Measurements from ENCODE around the gene TSPAN13.
A peak's percentile ranks its signal among the peaks of the same experiment; 100 is the strongest.

Gene TSPAN13

GRCh38 chr7:16804674-16805439, 51.3 kb downstream of the TSPAN13 start, which contains the start of gene AGR2:
AGR2 (minus strand) TSS chr7:16804999; CDS start chr7:16801796, 3,203 bp downstream.
- no peaks in the 10 kb centered on the region for H3K27me3 ChIP-seq (ENCODE audit: control insufficient read depth in 2 of 2, insufficient read depth in 2 of 2, low read length in 2 of 2)
- H3K27ac ChIP-seq (ENCODE audit: low read depth in 2 of 2, low read length in 2 of 2), result peak within 1 kb of the TSS; percentile 81
- H3K9ac ChIP-seq (ENCODE audit: low read depth in 1 of 2, low read length in 2 of 2), result peak within 1 kb of the TSS; percentile 72 to 77
- no peaks in the 10 kb centered on the region for H3K9me3 ChIP-seq (ENCODE audit: control insufficient read depth in 2 of 2, low read length in 2 of 2)
- peaks cover 0 to 22% of the 10 kb centered on the region in 2 donors for H3K4me1 ChIP-seq (ENCODE audit: control insufficient read depth in 2 of 2, insufficient read depth in 2 of 2, low read length in 2 of 2)
- peaks cover 8 to 10% of the 10 kb centered on the region in 2 donors for H3K36me3 ChIP-seq (ENCODE audit: control insufficient read depth in 2 of 2, insufficient read depth in 2 of 2, low read length in 2 of 2)
- peak within 1 kb of the TSS; percentile 78 to 84 for H3K4me3 ChIP-seq (ENCODE audit: low read length in 2 of 2)

GRCh38 chr7:16805441-16805840, 51.9 kb downstream of the TSPAN13 start:
- Histone ChIP-seq H3K4me3 (ENCODE audit: low read length in 2 of 2) (peak overlapping the region; percentile 78 to 84), H3K9me3 (ENCODE audit: control insufficient read depth in 2 of 2, low read length in 2 of 2) (no peaks in the 10 kb centered on the region), H3K36me3 (ENCODE audit: control insufficient read depth in 2 of 2, insufficient read depth in 2 of 2, low read length in 2 of 2) (peaks cover 3 to 5% of the 10 kb centered on the region in 2 donors), H3K4me1 (ENCODE audit: control insufficient read depth in 2 of 2, insufficient read depth in 2 of 2, low read length in 2 of 2) (peaks cover 0 to 21% of the 10 kb centered on the region in 2 donors), H3K27ac (ENCODE audit: low read depth in 2 of 2, low read length in 2 of 2) (peak overlapping the region; percentile 71 to 81), H3K9ac (ENCODE audit: low read depth in 1 of 2, low read length in 2 of 2) (peak overlapping the region; percentile 27 to 34), H3K27me3 (ENCODE audit: control insufficient read depth in 2 of 2, insufficient read depth in 2 of 2, low read length in 2 of 2) (no peaks in the 10 kb centered on the region)

DNA sequence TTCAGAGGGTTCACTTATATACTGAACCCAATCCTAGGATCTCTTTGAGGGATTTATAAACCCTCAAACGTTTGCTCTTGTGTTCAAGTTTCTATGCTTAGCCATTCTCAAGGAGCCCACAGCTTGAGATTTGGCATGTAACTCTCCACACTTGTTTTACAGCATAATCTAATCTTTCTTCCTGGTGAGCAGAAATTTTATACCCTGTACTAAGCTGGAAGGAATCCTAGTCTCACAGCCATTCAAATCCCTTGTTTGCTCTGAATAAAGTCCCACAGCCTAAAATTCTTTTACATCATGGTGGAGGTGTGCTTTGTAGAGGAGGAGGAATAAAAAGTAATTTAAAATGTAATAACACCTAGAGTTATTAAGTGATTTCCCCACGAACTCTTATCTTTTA, 56.6 kb downstream of the TSPAN13 start:
- H3K27ac ChIP-seq (ENCODE audit: low read depth in 2 of 2, low read length in 2 of 2), result peak overlapping the region; percentile 66 to 92
- no peaks in the 10 kb centered on the region for H3K9me3 ChIP-seq (ENCODE audit: control insufficient read depth in 2 of 2, low read length in 2 of 2)
- peaks cover 7 to 28% of the 10 kb centered on the region in 2 donors for H3K4me1 ChIP-seq (ENCODE audit: control insufficient read depth in 2 of 2, insufficient read depth in 2 of 2, low read length in 2 of 2)
- peak overlapping the region in 1 of 2 donors; percentile 3 for H3K9ac ChIP-seq (ENCODE audit: low read depth in 1 of 2, low read length in 2 of 2)
- H3K27me3 ChIP-seq (ENCODE audit: control insufficient read depth in 2 of 2, insufficient read depth in 2 of 2, low read length in 2 of 2), result no peaks in the 10 kb centered on the region
- no peaks in the 10 kb centered on the region for H3K36me3 ChIP-seq (ENCODE audit: control insufficient read depth in 2 of 2, insufficient read depth in 2 of 2, low read length in 2 of 2)
- H3K4me3 ChIP-seq (ENCODE audit: low read length in 2 of 2), result peak overlapping the region in 1 of 2 donors; percentile 23

- H3K9me3 ChIP-seq (ENCODE audit: control insufficient read depth in 2 of 2, low read length in 2 of 2), result no peaks in the 10 kb centered on the region
- no peaks in the 10 kb centered on the region for H3K36me3 ChIP-seq (ENCODE audit: control insufficient read depth in 2 of 2, insufficient read depth in 2 of 2, low read length in 2 of 2)
- no peak overlapping the region for H3K9ac ChIP-seq (ENCODE audit: low read depth in 1 of 2, low read length in 2 of 2)
- peak overlapping the region; percentile 77 to 92 for H3K27ac ChIP-seq (ENCODE audit: low read depth in 2 of 2, low read length in 2 of 2)
- no peaks in the 10 kb centered on the region for H3K27me3 ChIP-seq (ENCODE audit: control insufficient read depth in 2 of 2, insufficient read depth in 2 of 2, low read length in 2 of 2)
- H3K4me1 ChIP-seq (ENCODE audit: control insufficient read depth in 2 of 2, insufficient read depth in 2 of 2, low read length in 2 of 2), result peaks cover 8 to 32% of the 10 kb centered on the region in 2 donors
- peak overlapping the region; percentile 11 to 23 for H3K4me3 ChIP-seq (ENCODE audit: low read length in 2 of 2)
These were observed 57.0 kb downstream of the TSPAN13 start for GRCh38 chr7:16810573-16810972.

DNA sequence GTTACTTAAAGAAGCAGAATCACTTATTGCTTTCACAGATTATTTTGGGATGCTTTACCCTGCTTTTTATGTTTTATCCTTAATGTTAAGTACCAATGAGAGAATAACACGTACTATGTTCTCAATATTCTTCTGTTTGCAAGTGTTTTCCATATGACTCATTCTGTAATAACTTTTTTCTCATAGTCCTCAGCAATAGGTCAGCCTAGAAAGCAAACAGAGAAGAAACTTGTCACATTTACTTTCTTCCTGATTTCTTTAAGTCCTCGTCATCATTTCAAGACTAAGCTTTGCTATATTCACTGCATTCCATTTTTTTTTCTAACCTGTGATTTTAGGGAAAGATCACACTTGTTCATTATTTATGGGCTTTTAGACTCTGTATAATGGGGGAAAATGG, 58.0 kb downstream of the TSPAN13 start:
- Histone ChIP-seq H3K9me3 (ENCODE audit: control insufficient read depth in 2 of 2, low read length in 2 of 2) (no peaks in the 10 kb centered on the region), H3K4me3 (ENCODE audit: low read length in 2 of 2) (peak overlapping the region in 1 of 2 donors; percentile 28), H3K4me1 (ENCODE audit: control insufficient read depth in 2 of 2, insufficient read depth in 2 of 2, low read length in 2 of 2) (peaks cover 14 to 37% of the 10 kb centered on the region in 2 donors), H3K27me3 (ENCODE audit: control insufficient read depth in 2 of 2, insufficient read depth in 2 of 2, low read length in 2 of 2) (no peaks in the 10 kb centered on the region), H3K9ac (ENCODE audit: low read depth in 1 of 2, low read length in 2 of 2) (peak overlapping the region in 1 of 2 donors; percentile 55), H3K27ac (ENCODE audit: low read depth in 2 of 2, low read length in 2 of 2) (peak overlapping the region; percentile 77 to 92), H3K36me3 (ENCODE audit: control insufficient read depth in 2 of 2, insufficient read depth in 2 of 2, low read length in 2 of 2) (no peaks in the 10 kb centered on the region)

DNA sequence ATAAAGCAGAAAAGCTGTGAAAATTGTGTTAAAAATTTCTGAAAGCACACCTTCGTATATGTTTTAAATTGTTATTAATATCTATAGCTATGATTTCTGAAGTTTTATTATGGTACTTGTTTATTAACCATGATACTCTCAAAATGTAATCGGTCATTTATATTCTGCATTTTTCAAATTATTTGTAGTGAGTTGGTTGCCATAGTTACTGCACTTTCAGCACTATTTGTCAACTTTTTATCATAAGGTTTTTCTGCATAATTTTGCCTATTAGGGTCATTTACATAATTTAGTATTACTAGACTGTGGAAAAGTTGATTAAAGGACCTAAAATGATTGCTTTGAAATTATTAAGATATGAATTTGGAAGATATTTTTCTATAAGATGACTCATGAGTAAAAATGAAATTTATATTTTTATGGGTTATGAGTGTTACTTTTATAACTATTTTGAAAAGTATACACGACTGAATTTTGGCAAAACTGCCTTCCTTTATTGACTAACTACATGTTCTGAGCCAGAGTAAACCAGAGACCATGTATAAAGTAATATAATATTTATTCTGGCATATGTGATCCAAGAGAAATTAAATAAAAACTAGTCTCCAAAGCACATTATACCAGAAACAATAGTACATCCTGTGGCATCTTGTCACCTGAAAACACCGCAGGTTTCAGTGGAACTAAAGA, 59.1 kb downstream of the TSPAN13 start:
- Histone ChIP-seq H3K4me3 (ENCODE audit: low read length in 2 of 2) (no peak overlapping the region), H3K27me3 (ENCODE audit: control insufficient read depth in 2 of 2, insufficient read depth in 2 of 2, low read length in 2 of 2) (no peaks in the 10 kb centered on the region), H3K9me3 (ENCODE audit: control insufficient read depth in 2 of 2, low read length in 2 of 2) (no peaks in the 10 kb centered on the region), H3K4me1 (ENCODE audit: control insufficient read depth in 2 of 2, insufficient read depth in 2 of 2, low read length in 2 of 2) (peaks cover 18 to 46% of the 10 kb centered on the region in 2 donors), H3K36me3 (ENCODE audit: control insufficient read depth in 2 of 2, insufficient read depth in 2 of 2, low read length in 2 of 2) (no peaks in the 10 kb centered on the region), H3K27ac (ENCODE audit: low read depth in 2 of 2, low read length in 2 of 2) (peak overlapping the region; percentile 77 to 92), H3K9ac (ENCODE audit: low read depth in 1 of 2, low read length in 2 of 2) (peak overlapping the region in 1 of 2 donors; percentile 61)

GRCh38 chr7:16813232-16813616, 59.7 kb downstream of the TSPAN13 start:
- H3K9me3 ChIP-seq (ENCODE audit: control insufficient read depth in 2 of 2, low read length in 2 of 2), result no peaks in the 10 kb centered on the region
- H3K27me3 ChIP-seq (ENCODE audit: control insufficient read depth in 2 of 2, insufficient read depth in 2 of 2, low read length in 2 of 2), result no peaks in the 10 kb centered on the region
- no peaks in the 10 kb centered on the region for H3K36me3 ChIP-seq (ENCODE audit: control insufficient read depth in 2 of 2, insufficient read depth in 2 of 2, low read length in 2 of 2)
- peak overlapping the region in 1 of 2 donors; percentile 61 for H3K9ac ChIP-seq (ENCODE audit: low read depth in 1 of 2, low read length in 2 of 2)
- peak overlapping the region; percentile 77 to 92 for H3K27ac ChIP-seq (ENCODE audit: low read depth in 2 of 2, low read length in 2 of 2)
- H3K4me3 ChIP-seq (ENCODE audit: low read length in 2 of 2), result no peak overlapping the region
- H3K4me1 ChIP-seq (ENCODE audit: control insufficient read depth in 2 of 2, insufficient read depth in 2 of 2, low read length in 2 of 2), result peaks cover 21 to 51% of the 10 kb centered on the region in 2 donors

GRCh38 chr7:16815001-16815400, 61.4 kb downstream of the TSPAN13 start:
- H3K9me3 ChIP-seq (ENCODE audit: control insufficient read depth in 2 of 2, low read length in 2 of 2), result no peaks in the 10 kb centered on the region
- no peaks in the 10 kb centered on the region for H3K36me3 ChIP-seq (ENCODE audit: control insufficient read depth in 2 of 2, insufficient read depth in 2 of 2, low read length in 2 of 2)
- H3K27ac ChIP-seq (ENCODE audit: low read depth in 2 of 2, low read length in 2 of 2), result peak overlapping the region; percentile 38 to 69
- H3K4me3 ChIP-seq (ENCODE audit: low read length in 2 of 2), result no peak overlapping the region
- H3K27me3 ChIP-seq (ENCODE audit: control insufficient read depth in 2 of 2, insufficient read depth in 2 of 2, low read length in 2 of 2), result no peaks in the 10 kb centered on the region
- H3K4me1 ChIP-seq (ENCODE audit: control insufficient read depth in 2 of 2, insufficient read depth in 2 of 2, low read length in 2 of 2), result peaks cover 21 to 46% of the 10 kb centered on the region in 2 donors
- H3K9ac ChIP-seq (ENCODE audit: low read depth in 1 of 2, low read length in 2 of 2), result peak overlapping the region in 1 of 2 donors; percentile 17

- Histone ChIP-seq H3K27ac (ENCODE audit: low read depth in 2 of 2, low read length in 2 of 2) (peak overlapping the region; percentile 38 to 69), H3K36me3 (ENCODE audit: control insufficient read depth in 2 of 2, insufficient read depth in 2 of 2, low read length in 2 of 2) (no peaks in the 10 kb centered on the region), H3K4me1 (ENCODE audit: control insufficient read depth in 2 of 2, insufficient read depth in 2 of 2, low read length in 2 of 2) (peaks cover 21 to 47% of the 10 kb centered on the region in 2 donors), H3K9ac (ENCODE audit: low read depth in 1 of 2, low read length in 2 of 2) (peak overlapping the region in 1 of 2 donors; percentile 34), H3K4me3 (ENCODE audit: low read length in 2 of 2) (no peak overlapping the region), H3K9me3 (ENCODE audit: control insufficient read depth in 2 of 2, low read length in 2 of 2) (no peaks in the 10 kb centered on the region), H3K27me3 (ENCODE audit: control insufficient read depth in 2 of 2, insufficient read depth in 2 of 2, low read length in 2 of 2) (no peaks in the 10 kb centered on the region)
These were observed 63.3 kb downstream of the TSPAN13 start for GRCh38 chr7:16816824-16817223.

GRCh38 chr7:16817536-16817935, 64.0 kb downstream of the TSPAN13 start:
- Histone ChIP-seq H3K27ac (ENCODE audit: low read depth in 2 of 2, low read length in 2 of 2) (peak overlapping the region; percentile 29 to 69), H3K36me3 (ENCODE audit: control insufficient read depth in 2 of 2, insufficient read depth in 2 of 2, low read length in 2 of 2) (no peaks in the 10 kb centered on the region), H3K9me3 (ENCODE audit: control insufficient read depth in 2 of 2, low read length in 2 of 2) (no peaks in the 10 kb centered on the region), H3K4me3 (ENCODE audit: low read length in 2 of 2) (no peak overlapping the region), H3K9ac (ENCODE audit: low read depth in 1 of 2, low read length in 2 of 2) (peak overlapping the region in 1 of 2 donors; percentile 14), H3K27me3 (ENCODE audit: control insufficient read depth in 2 of 2, insufficient read depth in 2 of 2, low read length in 2 of 2) (no peaks in the 10 kb centered on the region), H3K4me1 (ENCODE audit: control insufficient read depth in 2 of 2, insufficient read depth in 2 of 2, low read length in 2 of 2) (peaks cover 22 to 46% of the 10 kb centered on the region in 2 donors)

All from mucosa of rectum (tissue), 2 donors.